ENCODE data around the gene USH2A.
A peak's percentile ranks its signal among the peaks of the same experiment; 100 is the strongest.

USH2A gene

GRCh38 chr1:215581896-215582295 lies 841.4 kb downstream of the USH2A start (continued):
- no peak for TF ChIP-seq ZNF350 (tag by site-specific recombination; IDR thresholded peaks at IDR 0.05)
- TF ChIP-seq ZNF324 (tag by site-specific recombination; IDR thresholded peaks at IDR 0.05): peak; percentile 44; the same call in 1 of the 2 replicates
- TF ChIP-seq ZNF184 (tag by site-specific recombination; IDR thresholded peaks at IDR 0.05): no peak
- no peak for TF ChIP-seq ZNF549 (tag by site-specific recombination; IDR thresholded peaks at IDR 0.05)
- no peak; the same call in 1 of the 2 replicates for TF ChIP-seq KLF7 (tag by site-specific recombination; IDR thresholded peaks at IDR 0.05; ENCODE audit: borderline replicate concordance)
- TF ChIP-seq ZNF114 (tag by site-specific recombination; IDR thresholded peaks at IDR 0.05): no peak
- peak; percentile 99 for TF ChIP-seq ZNF18 (tag by site-specific recombination; IDR thresholded peaks at IDR 0.05)
- peak; percentile 99 for TF ChIP-seq TCF7L2 (IDR thresholded peaks at IDR 0.05; ENCODE audit: borderline replicate concordance, low read depth, low read length)
- no peak for TF ChIP-seq CTCF (tag by site-specific recombination; IDR thresholded peaks at IDR 0.05)
- TF ChIP-seq ZNF292 (tag by site-specific recombination; IDR thresholded peaks at IDR 0.05; ENCODE audit: borderline replicate concordance, low read depth): no peak
- no peak for TF ChIP-seq ZNF529 (tag by site-specific recombination; IDR thresholded peaks at IDR 0.05; ENCODE audit: insufficient replicate concordance)
- TF ChIP-seq SCRT1 (tag by site-specific recombination; IDR thresholded peaks at IDR 0.05; ENCODE audit: borderline replicate concordance): peak; percentile 96
- peak; percentile 57; the same call in 1 of the 2 replicates for TF ChIP-seq ZXDB (tag by site-specific recombination; IDR thresholded peaks at IDR 0.05)
- no peak for TF ChIP-seq REST (tag by site-specific recombination; IDR thresholded peaks at IDR 0.05)
- TF ChIP-seq ZNF558 (tag by site-specific recombination; IDR thresholded peaks at IDR 0.05): peak; percentile 71
- peak; percentile 47; the same call in 1 of the 2 replicates for TF ChIP-seq ATF2 (tag by site-specific recombination; IDR thresholded peaks at IDR 0.05; ENCODE audit: low read depth)
- TF ChIP-seq ZNF555 (tag by site-specific recombination; conservative IDR thresholded peaks at IDR 0.05): no peak
- TF ChIP-seq ZNF174 (tag by site-specific recombination; IDR thresholded peaks at IDR 0.05): no peak
- no peak for TF ChIP-seq HOXA7 (CRISPR knock-in tag; IDR thresholded peaks at IDR 0.05; ENCODE audit: borderline replicate concordance)
- TF ChIP-seq ZNF639 (tag by site-specific recombination; IDR thresholded peaks at IDR 0.05): peak; percentile 49; the same call in 1 of the 2 replicates
- TF ChIP-seq ZBTB1 (tag by site-specific recombination; IDR thresholded peaks at IDR 0.05): peak; percentile 54; the same call in 1 of the 2 replicates
- peak; percentile 44; the same call in 1 of the 2 replicates for TF ChIP-seq ZBTB44 (tag by site-specific recombination; IDR thresholded peaks at IDR 0.05)
- TF ChIP-seq GLIS1 (tag by site-specific recombination; IDR thresholded peaks at IDR 0.05): peak; percentile 45; the same call in 1 of the 2 replicates
- TF ChIP-seq IKZF3 (tag by site-specific recombination; IDR thresholded peaks at IDR 0.05): peak; percentile 98
- no peak for TF ChIP-seq ZNF335 (tag by site-specific recombination; conservative IDR thresholded peaks at IDR 0.05)
- TF ChIP-seq ZNF610 (tag by site-specific recombination; IDR thresholded peaks at IDR 0.05; ENCODE audit: borderline replicate concordance): peak; percentile 77; the same call in 1 of the 2 replicates
- no peak for TF ChIP-seq ZNF394 (tag by site-specific recombination; IDR thresholded peaks at IDR 0.05; ENCODE audit: borderline replicate concordance)
- no peak for TF ChIP-seq ZNF670 (tag by site-specific recombination; IDR thresholded peaks at IDR 0.05; ENCODE audit: low read depth)
- TF ChIP-seq ZNF121 (tag by site-specific recombination; IDR thresholded peaks at IDR 0.05): peak; percentile 91; the same call in 1 of the 2 replicates

Measured in HEK293 (cell line).